Subcutaneous abdominal adipose tissue (tissue), 5 donors: ENCODE results near the gene SLX9.

Source experiments
- H3K27ac ChIP-seq: one replicate; pipeline ENCODE4 v1.7.0; 2013; ENCODE audit warnings: low read depth, mild to moderate bottlenecking, inconsistent platforms, low read length, moderate library complexity
- H3K27me3 ChIP-seq, 5 donors: one replicate each; pipeline ENCODE4 v1.7.0; 2013; ENCODE audit warnings: low read length in 5 of 5, inconsistent platforms in 1 of 5; ENCODE audit not compliant: control insufficient read depth in 5 of 5, insufficient read depth in 4 of 5
- H3K36me3 ChIP-seq, 5 donors: one replicate each; pipeline ENCODE4 v1.7.0; 2013; ENCODE audit warnings: low read length in 5 of 5; ENCODE audit not compliant: control insufficient read depth in 5 of 5, insufficient read depth in 5 of 5
- H3K4me1 ChIP-seq, 5 donors: one replicate each; pipeline ENCODE4 v1.7.0; 2013; ENCODE audit warnings: low read length in 5 of 5, mild to moderate bottlenecking in 3 of 5, moderate library complexity in 1 of 5; ENCODE audit not compliant: control insufficient read depth in 5 of 5, insufficient read depth in 5 of 5
- H3K4me3 ChIP-seq, 5 donors: one replicate each; pipeline ENCODE4 v1.7.0; 2013; ENCODE audit warnings: low read length in 5 of 5, low read depth in 1 of 5
- H3K9ac ChIP-seq, 5 donors: one replicate each; pipeline ENCODE4 v1.7.0; 2013; ENCODE audit warnings: low read length in 5 of 5, mild to moderate bottlenecking in 4 of 5, moderate library complexity in 3 of 5
- H3K9me3 ChIP-seq, 5 donors: one replicate each; pipeline ENCODE4 v1.7.0; 2013; ENCODE audit warnings: low read length in 5 of 5; ENCODE audit not compliant: control insufficient read depth in 5 of 5
- donor health status: healthy.
- donor health status: healthy.
- donor health status: healthy.
- donor health status: healthy.
- donor health status: healthy.

Gene SLX9

GRCh38 chr21:44939532-44940115, at the start of gene SLX9:
TSS of gene SLX9 (plus strand) at chr21:44940029. CDS start at chr21:44940058, 29 bp downstream.
- Histone ChIP-seq H3K9me3 (no peaks in the 10 kb centered on the region), H3K9ac (peak within 1 kb of the TSS; percentile 1 to 86 (median 82)), H3K27ac (no peak within 1 kb of the TSS)

GRCh38 chr21:44890338-44890931, 49.4 kb upstream of the SLX9 start:
- Histone ChIP-seq H3K27ac (no peak overlapping the region), H3K4me1 (no peaks in the 10 kb centered on the region), H3K9ac (no peak overlapping the region), H3K4me3 (no peak overlapping the region), H3K36me3 (peaks cover 0 to 49% (median 0%) of the 10 kb centered on the region in 5 donors), H3K9me3 (no peaks in the 10 kb centered on the region), H3K27me3 (peaks cover 12 to 35% (median 14%) of the 10 kb centered on the region in 5 donors)

More at GRCh38 chr21:44939532-44940115, at the start of gene SLX9:
- Histone ChIP-seq H3K4me3 (peak within 1 kb of the TSS; percentile 66 to 94 (median 83)), H3K27me3 (peaks cover 0 to 4% (median 3%) of the 10 kb centered on the region in 5 donors), H3K4me1 (peaks cover 2 to 30% (median 25%) of the 10 kb centered on the region in 5 donors), H3K36me3 (peaks cover 0 to 14% (median 13%) of the 10 kb centered on the region in 5 donors)

GRCh38 chr21:44890961-44891541, 48.8 kb upstream of the SLX9 start:
- Histone ChIP-seq H3K9ac (no peak overlapping the region), H3K27ac (no peak overlapping the region), H3K36me3 (peaks cover 0 to 43% (median 0%) of the 10 kb centered on the region in 5 donors), H3K4me1 (no peaks in the 10 kb centered on the region), H3K27me3 (peaks cover 12 to 32% (median 14%) of the 10 kb centered on the region in 5 donors), H3K4me3 (no peak overlapping the region), H3K9me3 (no peaks in the 10 kb centered on the region)

- H3K9ac ChIP-seq, result no peak overlapping the region
- no peak overlapping the region for H3K27ac ChIP-seq
- H3K4me3 ChIP-seq, result no peak overlapping the region
- H3K4me1 ChIP-seq, result no peaks in the 10 kb centered on the region
- H3K36me3 ChIP-seq, result peaks cover 0 to 38% (median 0%) of the 10 kb centered on the region in 5 donors
- H3K27me3 ChIP-seq, result peaks cover 13 to 29% (median 14%) of the 10 kb centered on the region in 5 donors
- no peaks in the 10 kb centered on the region for H3K9me3 ChIP-seq
Observed at GRCh38 chr21:44891631-44892031, 48.2 kb upstream of the SLX9 start.

GRCh38 chr21:44892095-44892494, 47.7 kb upstream of the SLX9 start:
- peaks cover 0 to 33% (median 0%) of the 10 kb centered on the region in 5 donors for H3K36me3 ChIP-seq
- H3K9me3 ChIP-seq, result no peaks in the 10 kb centered on the region
- no peak overlapping the region for H3K4me3 ChIP-seq
- H3K9ac ChIP-seq, result no peak overlapping the region
- H3K27ac ChIP-seq, result no peak overlapping the region
- peaks cover 14 to 30% (median 17%) of the 10 kb centered on the region in 5 donors for H3K27me3 ChIP-seq
- no peaks in the 10 kb centered on the region for H3K4me1 ChIP-seq

GRCh38 chr21:44892536-44893277, 47.1 kb upstream of the SLX9 start:
- Histone ChIP-seq H3K9me3 (no peaks in the 10 kb centered on the region), H3K27ac (no peak overlapping the region), H3K27me3 (peaks cover 14 to 32% (median 16%) of the 10 kb centered on the region in 5 donors), H3K36me3 (peaks cover 0 to 30% (median 0%) of the 10 kb centered on the region in 5 donors), H3K4me3 (no peak overlapping the region), H3K9ac (no peak overlapping the region), H3K4me1 (peaks cover 0 to 2% (median 0%) of the 10 kb centered on the region in 5 donors)

GRCh38 chr21:44893278-44893556, 46.6 kb upstream of the SLX9 start:
- Histone ChIP-seq H3K36me3 (peaks cover 0 to 32% (median 0%) of the 10 kb centered on the region in 5 donors), H3K27me3 (peaks cover 10 to 33% (median 17%) of the 10 kb centered on the region in 5 donors), H3K4me3 (no peak overlapping the region), H3K9ac (no peak overlapping the region), H3K9me3 (no peaks in the 10 kb centered on the region), H3K4me1 (peaks cover 0 to 4% (median 0%) of the 10 kb centered on the region in 5 donors), H3K27ac (no peak overlapping the region)

GRCh38 chr21:44893948-44894656, 45.7 kb upstream of the SLX9 start:
- peaks cover 11 to 37% (median 20%) of the 10 kb centered on the region in 5 donors for H3K27me3 ChIP-seq
- H3K36me3 ChIP-seq, result peaks cover 0 to 35% (median 0%) of the 10 kb centered on the region in 5 donors
- H3K9me3 ChIP-seq, result no peaks in the 10 kb centered on the region
- no peak overlapping the region for H3K4me3 ChIP-seq
- no peak overlapping the region for H3K9ac ChIP-seq
- H3K27ac ChIP-seq, result no peak overlapping the region
- peaks cover 0 to 4% (median 0%) of the 10 kb centered on the region in 5 donors for H3K4me1 ChIP-seq

GRCh38 chr21:44894687-44895302, 45.0 kb upstream of the SLX9 start:
- H3K4me3 ChIP-seq, result no peak overlapping the region
- H3K27ac ChIP-seq, result no peak overlapping the region
- H3K27me3 ChIP-seq, result peaks cover 11 to 33% (median 20%) of the 10 kb centered on the region in 5 donors

More at GRCh38 chr21:44894687-44895302, 45.0 kb upstream of the SLX9 start:
- Histone ChIP-seq H3K36me3 (peaks cover 0 to 34% (median 0%) of the 10 kb centered on the region in 5 donors), H3K9ac (no peak overlapping the region), H3K9me3 (no peaks in the 10 kb centered on the region), H3K4me1 (peaks cover 0 to 4% (median 0%) of the 10 kb centered on the region in 5 donors)
